NCI-H524 (cell line): ENCODE measurements around the gene MXRA8.

ENCODE experiments used
- DNase-seq, 2 experiments: peaks; one replicate each; lab custom pipeline; 2025; lab: John Stamatoyannopoulos, UW

The MXRA8 gene

GRCh38 chr1:1335792-1336248 lies 22.5 kb downstream of the MXRA8 start:
- DNase-seq = no peak

GRCh38 chr1:1335283-1335682 lies 23.1 kb downstream of the MXRA8 start:
- DNase-seq = no peak

- DNase-seq = no peak
These were observed 23.5 kb downstream of the MXRA8 start for GRCh38 chr1:1334835-1335234.

- no peak for DNase-seq
These were observed 24.7 kb downstream of the MXRA8 start for GRCh38 chr1:1333551-1334241.

- DNase-seq = no peak
These were observed 25.4 kb downstream of the MXRA8 start for GRCh38 chr1:1332774-1333480.

- DNase-seq = no peak
These were observed 26.2 kb downstream of the MXRA8 start for GRCh38 chr1:1332031-1332755.

- no peak for DNase-seq
These were observed 27.0 kb downstream of the MXRA8 start, which contains the start of gene TAS1R3 for GRCh38 chr1:1331068-1331965. Gene TAS1R3, plus strand, starts transcription at chr1:1331280. Its CDS starts 66 bp downstream, at chr1:1331346.

GRCh38 chr1:1330366-1331067 lies 27.8 kb downstream of the MXRA8 start:
- DNase-seq = no peak

GRCh38 chr1:1329304-1330210 lies 28.8 kb downstream of the MXRA8 start:
- no peak for DNase-seq

- DNase-seq = no peak
These were observed 30.1 kb downstream of the MXRA8 start for GRCh38 chr1:1328254-1328653.

- no peak for DNase-seq
These were observed 31.1 kb downstream of the MXRA8 start for GRCh38 chr1:1327291-1327690.

- DNase-seq = no peak
These were observed 32.2 kb downstream of the MXRA8 start for GRCh38 chr1:1326075-1326605.

GRCh38 chr1:1325288-1326074 lies 32.9 kb downstream of the MXRA8 start:
- DNase-seq = no peak

- DNase-seq = peak; percentile 70 to 85
These were observed 33.6 kb downstream of the MXRA8 start, which contains the start of the genes CPTP and INTS11 for GRCh38 chr1:1324524-1325287. Gene CPTP, plus strand, starts transcription at chr1:1324802. Its CDS starts 2,109 bp downstream, at chr1:1326911. Gene INTS11, minus strand, starts transcription at chr1:1324660. Its CDS starts 52 bp downstream, at chr1:1324608.

GRCh38 chr1:1324084-1324523 lies 34.3 kb downstream of the MXRA8 start:
- DNase-seq = no peak

- no peak for DNase-seq
These were observed 35.4 kb downstream of the MXRA8 start for GRCh38 chr1:1322952-1323351.

- no peak for DNase-seq
These were observed 35.9 kb downstream of the MXRA8 start for GRCh38 chr1:1322418-1322817.

GRCh38 chr1:1321477-1321876 lies 36.9 kb downstream of the MXRA8 start:
- DNase-seq = no peak
